AG08395 (cell line): Measurements from ENCODE around the gene MNAT1.
"Not testable (repeated sequence)": the region's sequence is repeated elsewhere in the genome, so short reads cannot be mapped to it uniquely, and the experiment has no call there.

Experiments
- DNase-seq: peaks from one replicate; pipeline ENCODE4 v3.0.0; 2012; ENCODE audit warnings: mixed read lengths, low spot score

The MNAT1 gene

DNA sequence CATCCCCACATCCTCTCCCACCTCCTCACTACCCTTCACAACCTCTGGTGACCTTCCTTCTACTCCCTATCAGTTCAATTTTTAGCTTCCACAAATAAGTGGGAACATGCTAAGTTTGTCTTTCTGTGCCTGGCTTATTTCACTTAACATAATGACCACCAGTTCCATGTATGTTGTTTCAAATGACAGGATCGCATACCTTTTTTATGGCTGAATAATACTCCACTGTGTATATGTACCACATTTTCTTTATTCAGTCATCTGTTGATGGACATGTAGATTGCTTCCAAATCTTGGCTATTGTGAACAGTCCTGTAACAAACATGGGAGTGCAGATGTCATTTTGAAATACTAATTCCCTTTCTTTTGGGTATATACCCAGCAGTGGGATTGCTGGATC lies 147.7 kb downstream of the MNAT1 start:
- no peak for DNase-seq

DNA sequence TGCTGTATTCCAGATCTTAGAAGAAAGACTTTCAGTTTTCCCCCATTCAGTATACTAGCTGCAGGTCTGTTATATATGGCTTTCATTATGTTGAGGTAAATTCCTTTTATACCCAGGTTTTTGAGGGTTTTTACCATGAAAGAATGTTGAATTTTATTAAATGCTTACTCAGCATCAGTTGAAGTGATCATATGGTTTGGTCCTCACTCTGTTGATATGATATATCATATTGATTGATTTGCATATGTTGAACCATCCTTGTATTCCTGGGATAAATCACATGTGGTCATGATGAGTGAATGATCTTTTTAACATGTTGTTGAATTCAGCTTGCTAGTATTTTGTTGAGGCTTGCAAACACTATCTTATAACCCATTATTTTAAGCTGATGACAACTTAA lies 149.6 kb downstream of the MNAT1 start:
- no peak for DNase-seq

GRCh38 chr14:60890636-60891035 lies 156.1 kb downstream of the MNAT1 start:
- DNase-seq = not testable (repeated sequence)

- DNase-seq = no peak
Measured at GRCh38 chr14:60893911-60894310, 159.3 kb downstream of the MNAT1 start.

DNA sequence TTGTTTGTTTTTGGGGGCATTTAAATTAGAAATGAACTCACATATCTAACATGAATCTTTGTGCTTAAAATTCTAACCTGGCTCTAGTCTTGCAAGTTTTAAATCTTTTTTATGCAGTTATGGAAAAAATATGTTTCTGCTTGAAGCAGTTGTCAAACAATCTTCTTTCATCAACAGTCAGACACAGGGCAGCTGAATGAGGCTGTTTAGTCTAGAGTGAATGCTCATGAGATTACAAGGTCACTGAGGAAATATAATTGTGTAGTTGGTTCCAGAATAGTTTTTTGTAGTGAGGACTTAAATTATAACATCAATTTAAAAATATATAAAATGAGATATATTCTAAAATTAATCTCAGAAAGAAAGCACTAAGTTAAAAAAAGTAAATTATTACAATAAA lies 169.8 kb downstream of the MNAT1 start:
- DNase-seq = no peak

GRCh38 chr14:60905923-60906322 lies 171.4 kb downstream of the MNAT1 start:
- DNase-seq = no peak

DNA sequence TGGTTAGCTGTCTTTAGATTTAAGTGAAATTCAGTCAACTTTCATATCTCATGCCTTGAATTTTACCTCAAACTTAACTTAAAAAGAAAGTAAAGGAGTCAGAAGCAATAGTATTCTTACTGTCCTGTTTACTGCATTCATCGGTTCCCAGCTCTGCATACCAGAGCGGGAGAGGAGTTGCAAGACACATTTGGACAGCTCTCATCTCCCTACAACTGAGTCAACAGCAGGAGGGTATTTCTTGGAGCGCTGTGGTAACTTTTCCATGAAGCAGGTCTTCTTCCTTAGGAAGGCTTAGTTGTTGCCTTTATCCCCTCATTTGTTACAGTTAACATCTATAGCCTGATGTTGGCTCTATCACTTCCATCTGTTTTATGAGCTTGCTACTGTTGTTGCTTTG lies 181.2 kb downstream of the MNAT1 start:
- no peak for DNase-seq

GRCh38 chr14:60922050-60922449 lies 187.5 kb downstream of the MNAT1 start:
- DNase-seq = no peak

DNA sequence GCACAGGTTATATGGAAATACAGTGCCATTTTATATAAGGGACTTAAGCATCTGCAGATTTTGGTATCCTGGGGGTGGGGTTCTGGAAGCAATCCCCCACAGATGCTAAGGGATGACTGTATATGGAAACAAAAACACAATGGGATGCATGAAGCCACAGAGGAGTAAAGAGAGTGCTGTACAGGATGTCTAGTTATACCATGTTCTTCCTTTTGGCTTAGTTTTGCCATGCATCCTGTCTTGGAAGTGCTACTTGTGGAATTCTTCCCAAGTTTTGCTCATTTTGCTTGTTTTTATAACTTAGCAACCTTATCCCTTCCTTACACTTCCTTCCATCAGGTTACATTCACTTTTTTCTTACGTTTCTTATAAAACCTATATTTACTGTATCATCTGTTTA lies 190.7 kb downstream of the MNAT1 start:
- DNase-seq = no peak

DNA sequence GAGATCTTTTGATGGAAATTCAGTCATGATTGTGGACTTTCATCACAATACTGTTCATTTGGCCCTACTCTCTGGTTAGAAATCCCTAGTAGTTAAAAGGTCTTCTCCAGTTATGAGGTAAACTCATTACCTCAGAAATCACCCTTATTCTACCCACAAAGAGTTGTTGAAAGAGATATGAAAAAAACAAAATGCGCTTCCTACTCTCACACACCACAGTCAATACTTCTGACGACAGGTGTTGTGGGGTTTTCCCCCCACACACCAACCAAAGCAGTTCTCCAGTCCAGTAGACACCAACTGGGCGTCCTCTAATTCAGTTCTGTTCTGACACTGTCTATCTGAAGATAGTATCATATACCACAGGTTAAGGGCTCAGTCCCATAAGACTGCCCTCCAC lies 191.4 kb downstream of the MNAT1 start:
- DNase-seq = no peak

DNA sequence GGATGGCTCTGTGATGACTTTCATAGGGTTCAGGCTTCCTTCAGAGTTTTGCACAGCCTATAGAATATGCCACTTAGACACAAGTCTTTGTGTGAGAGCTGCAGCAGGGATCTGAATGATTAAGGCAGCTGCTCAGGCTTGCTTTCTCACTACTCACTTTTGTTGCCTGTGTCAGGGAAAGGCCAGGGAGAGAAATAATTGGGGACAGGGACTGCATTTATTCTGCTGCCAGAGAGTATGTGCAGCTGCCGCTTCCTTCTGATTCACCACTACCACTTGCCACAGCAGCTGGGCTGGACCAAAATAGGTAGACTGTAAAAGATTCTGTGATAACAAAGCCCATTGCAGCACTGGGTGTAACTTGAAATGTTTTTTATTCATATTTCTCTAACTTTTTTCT lies 196.7 kb downstream of the MNAT1 start:
- no peak for DNase-seq

DNA sequence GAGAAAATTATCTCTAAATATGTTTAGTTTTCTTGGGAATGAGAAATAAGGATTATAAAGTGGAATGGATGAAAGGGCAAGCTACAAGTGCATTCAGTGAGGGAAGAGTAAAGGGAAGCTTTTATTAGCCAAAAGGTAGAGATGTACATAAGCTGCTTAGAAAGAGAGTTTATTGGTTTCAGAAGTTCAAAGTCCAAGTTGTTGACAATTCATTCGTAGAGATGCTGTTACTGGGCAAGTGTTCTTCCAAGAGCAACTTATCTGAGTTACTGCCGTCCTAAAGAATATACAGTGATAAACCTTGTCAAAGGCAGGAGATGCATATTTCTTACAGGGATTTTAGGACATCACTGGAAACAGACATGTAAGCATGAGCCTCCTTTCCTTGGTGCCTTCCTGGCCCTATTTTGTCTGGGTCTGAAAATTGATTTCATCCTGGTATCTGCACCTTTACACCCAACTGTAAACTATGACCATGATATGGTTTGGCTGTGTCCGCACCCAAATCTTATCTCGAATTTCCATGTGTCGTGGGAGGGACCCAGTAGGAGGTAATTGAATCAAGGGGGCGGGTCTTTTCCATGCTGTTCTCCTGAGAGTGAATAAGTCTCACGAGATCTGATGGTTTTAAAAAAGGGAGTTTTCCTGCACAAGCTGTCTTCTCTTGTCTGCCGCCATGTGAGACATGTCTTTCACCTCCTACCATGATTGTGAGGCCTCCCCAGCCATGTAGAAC lies 199.5 kb downstream of the MNAT1 start:
- DNase-seq = no peak

DNA sequence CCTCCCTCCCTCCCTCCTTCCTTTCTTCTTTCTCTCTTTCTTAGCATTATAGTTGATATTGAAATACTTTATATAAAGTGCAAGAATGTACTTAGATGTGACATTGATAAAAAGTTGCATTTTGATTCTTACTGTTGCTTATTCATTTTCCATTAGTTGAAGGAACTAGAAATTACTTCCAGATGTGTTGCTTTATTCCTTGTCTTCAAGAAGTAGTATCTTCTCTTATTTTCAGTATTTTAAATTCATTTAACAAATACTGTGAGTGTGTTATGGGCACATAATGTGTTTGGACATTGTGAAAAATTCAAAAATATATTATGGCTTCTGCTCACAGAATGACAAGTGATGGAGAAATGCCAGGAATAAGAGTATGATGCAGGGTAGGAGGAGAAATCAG lies 200.8 kb downstream of the MNAT1 start:
- no peak for DNase-seq

GRCh38 chr14:60943637-60944032 lies 209.1 kb downstream of the MNAT1 start:
- no peak for DNase-seq

DNA sequence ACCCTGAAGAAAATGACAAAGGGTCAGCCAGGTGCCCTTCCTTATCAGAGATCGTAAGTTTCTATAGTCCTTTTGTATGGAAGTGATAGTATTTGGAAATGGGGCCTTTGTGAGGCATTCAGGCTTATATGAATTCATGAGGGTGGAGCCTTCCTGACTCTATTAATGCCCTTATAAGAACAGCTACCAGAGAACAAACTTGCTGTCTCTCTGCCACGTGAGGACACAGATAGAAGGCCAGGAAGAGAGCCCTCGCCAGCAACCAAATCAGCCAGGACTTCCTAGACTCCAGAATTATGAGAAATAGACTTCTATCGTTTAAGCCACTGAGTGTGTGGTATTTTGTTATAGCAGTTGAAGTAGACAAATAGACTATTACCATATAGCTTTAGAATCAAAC lies 209.6 kb downstream of the MNAT1 start:
- DNase-seq = no peak

- DNase-seq = no peak
Measured at GRCh38 chr14:60945984-60946383, 211.4 kb downstream of the MNAT1 start.

DNA sequence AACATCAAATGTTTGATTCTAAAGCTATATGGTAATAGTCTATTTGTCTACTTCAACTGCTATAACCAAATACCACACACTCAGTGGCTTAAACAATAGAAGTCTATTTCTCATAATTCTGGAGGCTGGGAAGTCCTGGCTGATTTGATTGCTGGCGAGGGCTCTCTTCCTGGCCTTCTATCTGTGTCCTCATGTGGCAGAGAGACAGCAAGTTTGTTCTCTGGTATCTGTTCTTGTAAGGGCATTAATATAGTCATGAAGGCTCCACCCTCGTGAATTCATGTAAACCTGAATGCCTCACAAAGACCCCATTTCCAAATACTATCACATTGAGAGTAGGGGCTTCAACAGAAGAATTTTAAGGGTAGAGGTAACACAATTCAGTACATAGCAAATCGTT lies 212.2 kb downstream of the MNAT1 start:
- DNase-seq = no peak

DNA sequence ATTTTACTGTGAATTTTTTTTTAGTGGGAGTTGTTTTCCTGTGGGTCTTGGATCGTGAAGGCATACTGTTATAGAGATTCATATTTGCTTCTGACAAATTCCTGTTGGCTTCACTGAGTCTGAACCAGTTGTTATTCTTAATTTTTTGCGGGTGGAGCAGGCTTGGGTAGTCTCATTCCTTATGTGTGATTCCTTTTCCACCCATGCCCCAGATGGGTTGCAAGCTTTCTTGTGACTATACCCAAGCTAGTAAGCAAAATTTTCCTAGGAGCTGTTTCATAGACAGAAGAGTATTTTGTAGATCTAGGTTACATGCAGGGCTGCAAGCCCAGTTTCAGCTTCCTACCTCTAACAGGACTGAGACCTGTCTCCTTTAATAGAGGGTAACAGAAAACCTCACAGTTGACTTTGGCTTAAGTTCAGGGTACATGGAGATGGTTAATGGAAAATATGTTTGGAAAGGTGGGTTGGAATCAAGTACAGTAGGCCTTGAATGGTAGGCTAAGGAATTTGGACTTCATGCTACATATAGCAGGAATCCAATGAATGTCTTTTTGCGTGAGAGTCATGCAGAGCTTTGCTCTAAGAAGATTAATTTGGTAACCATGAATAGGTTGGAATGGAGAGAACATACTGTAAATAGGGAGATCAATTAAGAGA lies 217.3 kb downstream of the MNAT1 start:
- DNase-seq = no peak

GRCh38 chr14:60956202-60956601 lies 221.6 kb downstream of the MNAT1 start:
- DNase-seq = no peak

- DNase-seq = no peak
Measured at GRCh38 chr14:60956632-60957031, 222.1 kb downstream of the MNAT1 start.

GRCh38 chr14:60958146-60958545 lies 223.6 kb downstream of the MNAT1 start:
- DNase-seq = no peak

GRCh38 chr14:60963761-60964160 lies 229.2 kb downstream of the MNAT1 start:
- no peak for DNase-seq

GRCh38 chr14:60964904-60965303 lies 230.3 kb downstream of the MNAT1 start:
- no peak for DNase-seq

- peak; percentile 23 for DNase-seq
Measured at GRCh38 chr14:60965402-60965801, 230.8 kb downstream of the MNAT1 start.
